ENCODE measurements around the gene SH3BP2.

SH3BP2 gene

DNA sequence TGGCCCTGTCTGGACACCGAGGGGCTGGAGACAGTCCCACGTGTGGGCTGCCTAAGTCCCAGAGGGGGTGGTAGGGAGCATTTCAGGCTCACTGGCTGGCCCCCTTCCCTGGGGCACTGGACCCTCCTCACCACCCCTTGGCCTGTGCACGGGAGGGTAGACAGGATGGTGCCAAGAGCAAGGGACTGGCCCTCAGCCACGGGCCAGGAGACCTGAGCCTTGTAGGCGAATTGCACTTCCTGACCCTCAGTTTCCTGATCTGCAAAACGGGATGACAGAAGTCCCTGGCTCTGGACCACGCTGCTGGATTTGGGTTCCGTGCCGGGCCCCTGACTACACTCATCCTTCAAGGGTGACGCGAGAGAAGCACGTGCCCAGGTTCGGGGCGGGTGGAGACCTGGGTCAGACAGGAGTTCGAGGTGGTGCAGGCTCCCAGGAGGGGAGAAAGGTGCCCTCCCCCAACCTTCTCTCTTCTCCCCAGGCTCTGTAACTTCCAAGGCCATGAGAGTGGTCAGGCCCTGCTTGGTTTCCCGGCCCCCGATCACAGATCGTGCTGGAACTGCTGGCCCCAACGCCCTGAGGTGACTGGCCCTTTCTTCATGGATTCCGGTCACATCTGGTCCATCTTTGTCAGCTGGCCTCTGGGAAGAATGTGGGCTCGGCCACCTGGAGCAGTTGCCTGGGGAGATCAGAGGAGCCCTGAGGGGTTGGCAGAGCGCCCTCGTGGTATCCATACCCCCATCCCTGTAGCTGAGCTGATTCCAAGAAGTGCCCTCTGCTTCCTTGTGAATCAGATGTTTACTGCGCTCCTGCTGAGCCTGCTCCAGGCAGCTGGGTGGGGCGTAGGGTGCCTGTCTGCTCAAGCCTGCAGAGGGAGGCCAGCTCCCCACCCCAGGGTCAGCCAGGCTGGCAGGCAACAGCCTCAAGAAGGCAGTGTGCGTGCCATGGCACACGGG is 3.3 kb downstream of the SH3BP2 start:
- no peaks in the 10 kb centered on the region for H3K36me3 ChIP-seq (ENCODE audit: control insufficient read depth, insufficient read depth, low read length)
- H3K4me1 ChIP-seq (ENCODE audit: control insufficient read depth, insufficient read depth, low read length) = no peaks in the 10 kb centered on the region
- no peak overlapping the region for H3K4me3 ChIP-seq (ENCODE audit: low read depth, low read length)
- H3K9me3 ChIP-seq (ENCODE audit: control insufficient read depth, insufficient read depth, low read length) = no peaks in the 10 kb centered on the region
- no peak overlapping the region for H3K9ac ChIP-seq (ENCODE audit: low read depth, low read length)
- H3K27me3 ChIP-seq (ENCODE audit: control insufficient read depth, insufficient read depth, low read length) = peaks cover 11% of the 10 kb centered on the region

DNA sequence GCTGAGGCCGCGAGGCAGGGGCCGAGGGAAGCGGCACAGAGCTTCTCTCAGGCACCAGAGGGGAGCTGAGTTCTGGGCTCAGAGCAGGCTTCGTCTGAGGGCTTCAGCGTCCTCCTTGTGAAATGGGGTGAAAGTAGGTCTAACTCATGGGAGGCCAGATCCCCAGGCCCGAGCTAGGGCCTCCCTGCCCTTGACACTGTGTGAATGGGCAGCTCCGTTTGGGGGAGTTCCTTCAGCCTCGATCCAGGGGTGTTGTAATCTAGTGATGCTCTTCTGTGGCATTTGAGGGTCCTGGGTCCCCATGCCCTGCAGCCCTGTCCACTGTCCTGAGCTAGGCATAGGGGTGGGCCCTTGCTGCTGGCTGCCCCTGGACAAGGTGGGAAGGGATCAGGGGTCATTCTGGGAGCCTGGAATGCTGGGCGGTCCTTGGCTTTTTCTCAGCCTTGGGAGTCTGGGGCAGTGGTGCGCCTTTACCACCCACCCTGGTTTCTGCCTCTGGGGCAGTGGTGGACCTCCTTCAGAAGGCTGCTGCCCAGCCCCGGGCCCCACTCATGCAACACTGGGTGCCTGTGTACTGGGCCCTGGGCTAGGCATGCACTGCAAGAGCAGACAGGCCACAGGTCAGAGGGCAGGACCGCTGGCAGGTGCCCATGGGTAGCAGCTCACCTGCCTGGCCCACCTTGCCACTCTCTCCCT is 4.1 kb downstream of the SH3BP2 start:
- H3K4me1 ChIP-seq (ENCODE audit: control insufficient read depth, insufficient read depth, low read length) = no peaks in the 10 kb centered on the region

DNA sequence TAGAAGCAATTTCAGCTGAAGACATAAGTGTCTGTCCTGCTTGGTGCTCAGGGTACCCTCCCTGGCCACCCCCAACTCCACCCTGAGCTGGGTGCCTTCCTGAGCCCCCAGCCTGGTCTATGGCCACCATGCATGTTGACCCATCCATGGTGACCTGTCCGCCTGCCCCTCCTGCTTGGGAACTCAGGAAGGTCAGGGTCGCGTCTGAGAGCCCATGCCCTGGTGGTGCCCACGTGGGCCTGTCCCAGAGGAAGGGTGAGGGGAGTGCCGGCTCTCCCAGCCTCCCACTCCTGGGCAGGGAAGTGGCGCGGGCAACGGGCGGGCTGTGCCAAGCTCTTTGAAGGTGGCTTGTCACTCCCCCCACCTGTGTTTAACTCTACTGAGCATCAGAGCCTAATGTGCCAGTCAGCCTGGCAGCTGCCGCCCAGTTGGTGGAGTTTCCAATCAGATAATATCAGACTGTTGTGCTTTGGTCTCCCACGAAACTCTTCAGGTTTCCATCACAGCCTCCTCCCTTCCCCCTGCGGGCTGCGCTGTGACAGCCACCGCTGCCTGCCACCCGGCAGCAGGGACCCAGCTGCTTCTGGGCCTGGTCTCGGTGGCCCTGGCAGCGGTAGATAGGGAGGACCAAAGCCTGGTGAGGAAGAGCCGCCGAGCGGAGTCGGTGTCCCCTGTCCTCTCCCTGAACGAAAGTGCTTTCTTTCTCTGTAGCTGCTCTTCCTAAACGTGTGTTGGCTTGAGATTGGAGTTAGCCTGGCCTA is 4.8 kb downstream of the SH3BP2 start:
- no peaks in the 10 kb centered on the region for H3K4me1 ChIP-seq (ENCODE audit: control insufficient read depth, insufficient read depth, low read length)
- no peaks in the 10 kb centered on the region for H3K9me3 ChIP-seq (ENCODE audit: control insufficient read depth, insufficient read depth, low read length)
- no peak overlapping the region for H3K4me3 ChIP-seq (ENCODE audit: low read depth, low read length)
- no peaks in the 10 kb centered on the region for H3K36me3 ChIP-seq (ENCODE audit: control insufficient read depth, insufficient read depth, low read length)
- peaks cover 7% of the 10 kb centered on the region for H3K27me3 ChIP-seq (ENCODE audit: control insufficient read depth, insufficient read depth, low read length)
- H3K9ac ChIP-seq (ENCODE audit: low read depth, low read length) = no peak overlapping the region

More for the DNA sequence above, 4.1 kb downstream of the SH3BP2 start:
- no peaks in the 10 kb centered on the region for H3K9me3 ChIP-seq (ENCODE audit: control insufficient read depth, insufficient read depth, low read length)
- H3K9ac ChIP-seq (ENCODE audit: low read depth, low read length) = no peak overlapping the region
- peaks cover 11% of the 10 kb centered on the region for H3K27me3 ChIP-seq (ENCODE audit: control insufficient read depth, insufficient read depth, low read length)
- H3K4me3 ChIP-seq (ENCODE audit: low read depth, low read length) = no peak overlapping the region
- no peaks in the 10 kb centered on the region for H3K36me3 ChIP-seq (ENCODE audit: control insufficient read depth, insufficient read depth, low read length)

DNA sequence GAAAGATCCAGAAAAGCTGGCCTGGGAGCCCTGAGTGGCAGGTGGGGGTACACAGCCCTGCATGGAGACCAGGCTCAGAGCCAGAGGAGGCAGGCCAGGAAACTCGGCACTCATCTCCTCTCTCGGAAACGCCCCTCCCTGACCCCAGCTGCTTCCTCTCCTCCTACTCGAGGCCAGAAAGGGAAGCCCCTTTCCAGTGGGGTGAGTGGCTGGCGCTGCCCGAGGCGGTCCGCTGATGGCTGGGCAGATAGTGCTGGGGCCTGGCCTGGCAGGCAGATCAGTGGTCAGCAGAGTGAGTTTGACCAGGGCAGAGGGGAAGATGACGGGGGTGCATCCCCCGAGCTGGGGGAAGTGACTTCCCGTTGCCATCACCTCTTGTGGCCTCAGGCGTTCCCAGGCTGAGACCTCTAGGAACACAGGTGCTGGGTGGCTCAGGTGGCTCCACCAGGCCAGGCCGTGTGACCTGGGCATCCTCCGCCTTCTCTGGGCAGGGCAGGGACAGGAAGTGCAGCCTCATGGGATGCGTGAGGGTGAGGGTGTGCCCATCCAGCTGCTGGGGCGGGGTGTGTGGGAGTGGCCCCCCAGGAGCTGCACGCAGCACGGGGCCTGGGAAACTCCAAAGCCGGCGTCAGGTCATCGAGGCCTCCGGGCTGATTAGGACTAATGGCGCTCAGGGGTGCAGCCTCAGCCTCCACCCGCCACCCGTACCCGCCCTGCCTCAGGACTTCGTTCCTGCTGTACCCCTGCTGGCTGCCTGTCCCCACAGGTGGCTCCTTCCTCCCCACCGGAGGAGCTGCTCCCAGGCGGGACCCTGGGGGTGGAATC is 5.7 kb downstream of the SH3BP2 start:
- Histone ChIP-seq H3K36me3 (ENCODE audit: control insufficient read depth, insufficient read depth, low read length) (no peaks in the 10 kb centered on the region), H3K4me1 (ENCODE audit: control insufficient read depth, insufficient read depth, low read length) (no peaks in the 10 kb centered on the region), H3K4me3 (ENCODE audit: low read depth, low read length) (no peak overlapping the region), H3K9me3 (ENCODE audit: control insufficient read depth, insufficient read depth, low read length) (no peaks in the 10 kb centered on the region), H3K27me3 (ENCODE audit: control insufficient read depth, insufficient read depth, low read length) (peaks cover 6% of the 10 kb centered on the region), H3K9ac (ENCODE audit: low read depth, low read length) (no peak overlapping the region)

DNA sequence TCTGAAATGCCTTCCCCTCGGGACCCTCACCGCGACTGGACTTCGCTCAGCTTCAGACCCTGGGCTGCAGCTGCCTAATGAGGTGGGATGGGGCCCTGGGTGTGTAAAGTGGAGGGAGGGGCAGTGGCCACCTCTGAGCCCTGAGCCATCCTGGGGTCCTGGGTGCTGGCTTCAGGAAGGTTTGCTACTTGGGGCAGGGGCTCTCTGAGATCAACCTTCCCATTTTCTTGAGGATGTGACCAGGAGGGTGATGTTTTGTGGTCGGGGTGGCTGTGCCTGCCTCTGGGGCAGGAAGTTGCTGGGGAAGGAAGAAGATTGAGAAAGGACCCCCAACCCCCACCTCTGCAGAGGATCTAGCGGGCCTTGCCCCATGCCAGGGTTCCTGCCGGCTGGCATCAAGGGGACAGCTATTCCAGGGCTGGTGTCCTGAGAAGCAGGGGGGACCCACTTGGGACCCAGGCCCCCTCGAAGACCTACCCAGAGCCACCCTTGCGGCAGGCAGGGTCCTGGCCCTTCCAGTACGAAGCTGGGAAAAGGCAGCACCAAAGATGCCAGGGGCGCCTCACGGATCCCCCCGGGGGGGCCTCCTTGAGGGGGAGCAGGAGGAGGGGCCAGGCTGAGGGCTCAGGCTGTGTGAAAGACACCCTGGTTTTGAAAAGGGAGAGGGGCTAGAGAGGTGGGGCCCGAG is 6.5 kb downstream of the SH3BP2 start:
- Histone ChIP-seq H3K9ac (ENCODE audit: low read depth, low read length) (no peak overlapping the region), H3K4me3 (ENCODE audit: low read depth, low read length) (no peak overlapping the region), H3K9me3 (ENCODE audit: control insufficient read depth, insufficient read depth, low read length) (no peaks in the 10 kb centered on the region), H3K27me3 (ENCODE audit: control insufficient read depth, insufficient read depth, low read length) (no peaks in the 10 kb centered on the region), H3K36me3 (ENCODE audit: control insufficient read depth, insufficient read depth, low read length) (no peaks in the 10 kb centered on the region), H3K4me1 (ENCODE audit: control insufficient read depth, insufficient read depth, low read length) (no peaks in the 10 kb centered on the region)

DNA sequence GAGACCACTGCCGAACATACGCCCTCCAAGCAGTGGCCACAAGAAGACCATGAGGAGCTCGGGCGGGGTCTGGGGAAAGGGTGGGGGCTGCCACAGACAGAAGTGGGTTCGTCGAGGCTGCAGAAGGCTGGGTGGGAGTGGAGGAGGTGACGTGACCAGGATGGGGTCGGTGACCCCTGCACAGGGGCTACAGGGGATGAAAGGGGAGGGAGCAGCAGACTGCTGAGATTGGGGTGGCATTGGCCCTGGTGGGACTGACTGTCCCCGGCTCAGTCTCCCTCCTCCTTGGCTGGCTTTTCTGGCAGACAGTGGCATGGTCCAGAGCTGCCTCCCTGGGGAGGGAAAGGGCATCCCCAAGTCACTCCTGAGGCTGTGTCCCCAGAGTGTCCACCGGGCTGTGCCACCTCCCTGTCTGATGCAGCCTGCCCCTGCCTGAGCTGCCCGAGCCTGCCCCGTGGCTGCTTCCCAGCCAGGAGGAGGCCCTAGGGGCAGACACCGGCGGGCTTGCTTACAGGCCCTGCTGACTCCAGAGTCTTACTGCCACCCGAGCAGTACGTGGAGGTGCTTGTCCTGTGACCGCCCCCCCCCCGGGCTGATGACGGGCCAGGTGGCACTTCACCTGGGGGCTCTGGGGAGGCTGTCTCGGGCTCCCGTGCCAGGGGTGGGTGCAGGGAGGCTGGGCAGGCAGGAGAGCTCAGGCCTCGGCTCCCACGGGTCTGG is 7.2 kb downstream of the SH3BP2 start:
- Histone ChIP-seq H3K36me3 (ENCODE audit: control insufficient read depth, insufficient read depth, low read length) (no peaks in the 10 kb centered on the region), H3K4me1 (ENCODE audit: control insufficient read depth, insufficient read depth, low read length) (no peaks in the 10 kb centered on the region), H3K4me3 (ENCODE audit: low read depth, low read length) (no peak overlapping the region), H3K9ac (ENCODE audit: low read depth, low read length) (peak overlapping the region; percentile 60), H3K9me3 (ENCODE audit: control insufficient read depth, insufficient read depth, low read length) (no peaks in the 10 kb centered on the region), H3K27me3 (ENCODE audit: control insufficient read depth, insufficient read depth, low read length) (no peaks in the 10 kb centered on the region)

DNA sequence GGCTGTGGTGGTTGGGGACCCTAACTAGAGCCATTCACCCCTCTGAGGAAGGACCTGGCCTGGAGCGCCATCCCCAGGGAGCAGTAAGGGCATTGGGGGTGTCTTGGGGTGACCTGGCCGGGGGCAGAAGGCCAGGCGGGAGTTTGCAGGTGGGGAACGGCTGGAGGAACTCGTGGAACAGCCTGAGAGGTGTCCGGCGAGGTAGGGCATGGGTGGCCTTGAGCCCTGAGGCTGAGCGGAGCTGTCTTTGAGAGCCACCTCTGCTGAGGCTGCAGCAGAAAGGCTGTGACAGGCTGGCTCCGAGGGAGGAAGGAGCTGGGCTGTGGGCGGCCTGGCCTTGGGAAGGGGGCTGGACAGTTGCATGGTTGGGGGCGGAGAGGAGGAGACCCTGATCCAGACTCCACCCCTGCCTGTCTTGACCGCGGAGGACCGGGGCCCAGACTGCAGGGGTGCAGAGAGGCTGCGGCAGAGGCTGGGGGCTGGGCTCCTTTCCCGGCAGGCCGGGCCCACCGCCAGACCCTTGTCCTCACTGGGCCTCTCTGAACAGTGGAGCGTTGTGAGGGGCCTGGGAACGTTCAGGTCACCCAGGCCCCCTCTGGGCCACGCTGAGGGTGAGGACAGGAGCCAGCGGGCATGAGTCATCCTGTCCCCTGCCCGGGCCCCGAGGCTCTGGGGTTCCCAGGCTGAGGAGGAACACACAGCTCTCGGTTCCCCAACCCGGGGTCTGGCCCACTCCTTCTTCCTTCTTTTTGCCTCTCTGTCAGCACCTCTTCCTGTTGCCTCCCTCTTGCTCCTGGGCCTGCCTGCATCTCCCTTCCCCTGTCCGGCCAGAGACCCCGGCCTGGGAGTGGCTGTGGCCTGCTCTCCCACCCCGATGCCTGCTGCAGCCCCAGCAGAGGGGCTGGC is 8.1 kb downstream of the SH3BP2 start:
- no peaks in the 10 kb centered on the region for H3K9me3 ChIP-seq (ENCODE audit: control insufficient read depth, insufficient read depth, low read length)
- H3K9ac ChIP-seq (ENCODE audit: low read depth, low read length) = peak overlapping the region; percentile 60
- H3K4me1 ChIP-seq (ENCODE audit: control insufficient read depth, insufficient read depth, low read length) = no peaks in the 10 kb centered on the region
- no peaks in the 10 kb centered on the region for H3K36me3 ChIP-seq (ENCODE audit: control insufficient read depth, insufficient read depth, low read length)
- no peak overlapping the region for H3K4me3 ChIP-seq (ENCODE audit: low read depth, low read length)
- no peaks in the 10 kb centered on the region for H3K27me3 ChIP-seq (ENCODE audit: control insufficient read depth, insufficient read depth, low read length)

DNA sequence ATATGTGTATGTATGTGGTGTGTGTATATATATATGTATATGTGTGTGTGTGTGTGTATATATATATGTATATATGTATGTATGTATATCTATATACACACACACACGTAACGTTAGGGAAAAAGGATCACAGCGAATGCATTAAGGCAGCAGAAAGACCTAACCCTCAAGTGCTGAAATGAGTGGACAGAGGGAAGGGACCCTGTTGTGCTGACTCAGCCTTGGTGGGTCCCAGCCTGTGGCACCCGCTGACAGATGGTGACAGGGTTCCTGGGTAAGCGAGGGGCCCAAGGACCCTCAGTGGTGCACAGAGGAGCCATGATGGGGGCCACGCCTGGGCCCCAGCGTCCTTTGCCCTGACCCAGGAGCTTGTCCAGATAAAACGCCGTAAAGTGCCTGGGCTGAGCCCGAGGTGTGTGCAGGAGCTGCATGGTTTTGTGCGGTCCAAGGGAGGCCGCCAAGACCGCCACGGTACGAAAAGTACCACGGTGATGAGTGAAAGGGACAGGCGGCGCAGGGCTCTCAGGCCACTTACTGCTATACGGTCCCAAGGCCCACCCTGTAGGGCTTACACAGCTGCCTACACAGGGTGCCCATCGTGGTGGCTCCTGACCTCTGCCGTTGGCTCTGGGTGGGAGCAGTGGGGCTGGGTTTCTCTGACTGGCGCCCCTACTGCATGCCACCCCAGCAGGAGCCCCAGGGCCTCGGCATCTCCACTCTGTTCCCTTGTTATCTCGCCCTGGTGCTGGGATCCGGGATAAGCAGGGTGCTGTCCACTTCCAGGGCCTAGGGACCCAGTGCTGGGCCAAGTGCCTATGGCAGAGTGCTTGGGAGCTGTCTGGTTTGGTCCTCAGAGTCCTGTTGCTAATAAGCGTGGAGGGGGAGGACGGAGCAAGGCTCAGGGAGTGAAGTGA is 10.0 kb downstream of the SH3BP2 start:
- Histone ChIP-seq H3K4me3 (ENCODE audit: low read depth, low read length) (no peak overlapping the region), H3K9ac (ENCODE audit: low read depth, low read length) (no peak overlapping the region), H3K4me1 (ENCODE audit: control insufficient read depth, insufficient read depth, low read length) (no peaks in the 10 kb centered on the region), H3K36me3 (ENCODE audit: control insufficient read depth, insufficient read depth, low read length) (no peaks in the 10 kb centered on the region), H3K9me3 (ENCODE audit: control insufficient read depth, insufficient read depth, low read length) (no peaks in the 10 kb centered on the region), H3K27me3 (ENCODE audit: control insufficient read depth, insufficient read depth, low read length) (no peaks in the 10 kb centered on the region)
